Measurements from ENCODE around the gene DNAJC1.
"Not testable (repeated sequence)": the region's sequence is repeated elsewhere in the genome, so short reads cannot be mapped to it uniquely, and the experiment has no call there.

Gene DNAJC1

DNA sequence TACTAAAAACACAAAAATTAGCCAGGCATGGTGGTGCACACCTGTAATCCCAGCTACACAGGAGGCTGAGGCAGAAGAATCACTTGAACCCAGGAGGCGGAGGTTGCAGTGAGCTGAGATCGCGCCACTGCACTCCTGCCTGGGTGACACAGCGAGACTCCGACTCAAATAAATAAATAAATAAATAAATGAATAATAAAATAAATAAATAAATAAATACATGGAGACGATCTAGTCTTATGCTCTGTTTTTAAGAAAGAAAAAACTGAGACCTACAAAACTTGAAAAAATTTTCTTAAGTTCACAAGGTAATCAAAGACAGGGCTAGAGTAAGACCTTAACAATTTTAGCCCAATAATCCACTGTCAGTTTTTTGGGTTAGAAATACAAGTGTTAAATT, 181.3 kb downstream of the DNAJC1 start:
- DNase-seq = not testable (repeated sequence)

- no peak for DNase-seq
Observed at GRCh38 chr10:21820952-21821351, 182.6 kb downstream of the DNAJC1 start.

GRCh38 chr10:21818416-21818815, 185.1 kb downstream of the DNAJC1 start:
- DNase-seq = not testable (repeated sequence)

GRCh38 chr10:21814866-21815265, 188.7 kb downstream of the DNAJC1 start:
- no peak for DNase-seq

DNA sequence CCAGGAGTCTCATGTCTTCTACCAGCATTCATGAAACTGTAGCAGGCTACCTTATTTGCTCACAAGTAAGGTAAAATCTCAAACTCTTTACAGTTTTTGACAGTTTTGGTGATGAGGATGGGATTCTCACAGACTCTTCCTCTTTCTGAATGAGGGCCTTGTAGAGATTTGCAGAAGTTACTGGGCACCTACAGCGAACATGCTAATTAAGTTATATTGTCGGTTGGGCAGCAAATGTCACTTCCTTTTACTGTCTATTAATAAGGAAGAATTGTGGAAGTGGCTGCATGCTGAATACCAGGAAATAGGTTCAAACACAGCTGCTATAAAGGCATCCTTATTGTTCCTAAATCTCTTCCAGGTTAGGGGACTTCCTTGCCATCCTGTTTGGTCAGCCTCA, 189.6 kb downstream of the DNAJC1 start:
- DNase-seq = no peak

- DNase-seq = no peak
Observed at GRCh38 chr10:21811245-21811585, 192.3 kb downstream of the DNAJC1 start.

- no peak for DNase-seq
Observed at GRCh38 chr10:21810582-21811244, 192.8 kb downstream of the DNAJC1 start.

GRCh38 chr10:21808550-21808949, 195.0 kb downstream of the DNAJC1 start:
- DNase-seq = no peak

DNA sequence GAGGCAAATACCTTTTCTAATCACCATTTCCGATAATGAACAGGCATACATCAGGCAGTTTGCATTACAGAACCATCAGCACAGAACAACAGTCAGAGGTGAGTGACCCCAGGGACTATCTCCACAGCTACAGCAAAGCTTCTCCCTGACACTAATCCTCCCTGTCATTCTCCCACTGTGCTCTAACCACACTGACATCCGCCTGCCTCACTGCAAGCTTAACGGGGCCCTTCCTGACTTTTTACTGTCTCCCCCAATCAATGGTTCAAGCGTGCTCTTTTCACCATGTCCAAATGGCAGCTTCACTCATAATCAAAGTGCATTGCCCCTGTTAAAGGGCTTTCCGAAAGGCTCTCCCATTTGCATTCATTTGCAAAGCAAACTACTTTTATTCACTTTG, 196.3 kb downstream of the DNAJC1 start:
- DNase-seq = no peak

GRCh38 chr10:21803374-21803773, 200.2 kb downstream of the DNAJC1 start:
- no peak for DNase-seq

DNA sequence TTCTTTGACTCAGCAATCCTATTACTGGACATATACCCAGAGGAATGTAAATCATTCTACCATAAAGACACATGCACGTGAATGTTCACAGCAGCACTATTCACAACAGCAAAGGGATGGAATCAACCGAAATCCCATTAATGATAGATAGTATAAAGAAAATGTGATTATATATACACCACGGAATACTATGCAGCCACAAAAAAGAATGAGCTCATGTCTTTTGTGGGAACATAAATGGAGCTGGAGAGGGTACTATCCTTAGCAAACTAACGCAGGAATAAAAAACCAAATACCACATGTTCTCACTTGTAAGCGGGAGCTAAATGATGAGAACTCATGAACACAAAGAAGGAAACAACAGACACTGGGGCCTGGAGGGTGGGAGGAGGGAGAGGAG, 201.9 kb downstream of the DNAJC1 start:
- no peak for DNase-seq

GRCh38 chr10:21797984-21798765, 205.4 kb downstream of the DNAJC1 start:
- no peak for DNase-seq

GRCh38 chr10:21797533-21797932, 206.0 kb downstream of the DNAJC1 start:
- DNase-seq = no peak

GRCh38 chr10:21791276-21791675, 212.3 kb downstream of the DNAJC1 start:
- no peak for DNase-seq

- DNase-seq = no peak
Observed at GRCh38 chr10:21776883-21777282, 226.6 kb downstream of the DNAJC1 start.

- DNase-seq = no peak
Observed at GRCh38 chr10:21771219-21771618, 232.3 kb downstream of the DNAJC1 start.

GRCh38 chr10:21769041-21769440, 234.5 kb downstream of the DNAJC1 start:
- no peak for DNase-seq

- DNase-seq = no peak
Observed at GRCh38 chr10:21764466-21765189, 238.9 kb downstream of the DNAJC1 start.

GRCh38 chr10:21760332-21760731, 243.2 kb downstream of the DNAJC1 start:
- DNase-seq = no peak

DNA sequence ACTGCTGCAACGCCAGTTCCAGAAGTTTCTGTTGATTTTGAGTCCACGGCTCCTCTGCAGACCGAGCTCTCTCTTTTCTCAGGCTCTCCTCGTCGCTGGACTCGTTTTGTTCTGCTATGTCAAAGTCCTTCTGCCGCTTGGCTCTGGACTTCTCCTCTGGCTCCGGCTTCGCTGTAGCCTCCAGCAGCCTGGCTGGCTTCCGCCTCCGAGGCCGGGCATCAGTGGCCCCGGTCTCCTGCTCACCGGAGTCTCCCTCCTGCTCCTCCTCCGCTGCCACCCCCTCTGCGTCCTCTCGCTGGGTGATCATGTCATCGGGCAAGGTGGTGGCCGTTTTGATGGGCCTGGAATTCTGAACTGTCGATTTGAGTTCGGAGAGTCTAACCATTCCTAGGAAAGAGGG, 244.3 kb downstream of the DNAJC1 start:
- DNase-seq = no peak

DNA sequence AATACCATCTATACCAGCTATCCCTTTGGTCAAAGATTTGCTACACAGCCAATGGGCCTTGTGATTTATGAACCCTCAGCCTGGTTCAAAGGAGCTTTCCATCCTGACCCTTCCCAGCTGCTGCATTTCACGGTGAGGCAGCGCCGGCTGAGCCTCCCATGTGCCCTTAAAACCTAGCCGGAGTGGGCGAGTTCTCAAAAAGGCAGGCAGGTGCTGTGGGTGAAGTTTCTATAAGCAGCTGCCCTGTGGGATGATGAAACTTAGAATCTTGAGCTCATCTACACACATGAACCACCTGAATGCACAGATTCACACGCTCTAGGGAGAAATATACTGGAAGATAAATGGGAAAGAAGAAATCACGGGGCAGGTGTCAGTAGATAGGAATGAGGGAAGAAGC, 244.8 kb downstream of the DNAJC1 start:
- DNase-seq = no peak

DNA sequence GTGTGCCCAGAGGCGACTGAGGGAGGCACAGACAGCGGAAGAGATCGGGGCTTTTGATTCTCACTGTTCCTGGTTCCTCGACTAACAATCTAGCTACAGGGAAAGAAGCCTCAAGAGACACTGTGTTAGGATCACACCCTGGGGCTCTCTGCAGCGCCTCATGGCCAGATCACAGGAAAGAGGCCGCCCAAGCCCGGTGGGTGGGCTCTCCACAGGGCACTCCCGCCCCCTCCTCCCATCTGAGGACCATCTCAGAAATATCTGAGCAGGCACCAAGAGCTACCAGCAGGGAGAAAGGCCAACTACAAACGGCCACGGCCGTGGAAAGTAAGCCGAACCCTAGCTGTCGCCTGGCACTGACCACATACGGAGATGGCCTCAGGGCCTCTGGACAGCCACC, 245.3 kb downstream of the DNAJC1 start:
- no peak for DNase-seq

DNA sequence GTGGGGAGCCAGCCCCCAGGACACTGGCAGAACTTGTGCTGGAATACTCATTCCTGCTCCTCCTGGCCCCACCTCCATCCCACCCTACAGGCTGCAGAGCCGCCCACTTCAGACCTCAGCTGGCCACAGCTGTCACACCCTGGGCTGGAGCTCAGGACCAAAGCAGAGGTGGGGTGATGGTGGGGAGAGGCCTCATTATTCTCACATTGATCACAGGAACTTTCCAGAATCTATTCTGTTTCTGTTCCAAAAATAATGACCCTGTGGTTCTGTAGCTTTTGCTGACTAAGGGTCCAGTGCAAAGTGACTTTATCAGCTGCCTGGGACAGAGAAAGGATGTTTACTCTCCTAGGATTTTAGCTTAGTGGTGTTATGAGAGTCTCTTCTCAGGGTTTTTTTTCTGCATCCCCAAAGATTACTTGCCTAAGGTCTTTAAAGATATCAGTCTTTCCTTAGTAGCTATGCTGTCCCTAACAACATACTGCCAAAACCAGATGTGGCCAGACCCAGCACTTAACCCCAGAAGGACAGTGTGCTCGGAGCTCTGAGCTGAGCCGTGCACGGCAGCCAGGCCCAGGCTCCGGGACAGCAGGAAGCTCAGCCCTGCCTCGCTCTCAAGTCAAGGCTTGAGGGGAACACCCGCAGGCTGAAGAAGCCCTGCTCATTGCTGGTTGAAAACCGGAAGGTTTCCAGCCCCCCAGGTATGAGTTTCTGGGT, 246.2 kb downstream of the DNAJC1 start:
- DNase-seq = no peak
